IMR-90 (cell line): ENCODE data around the gene CCM2. TPM values are rescaled to one million over a fixed set of nuclear protein-coding genes. Genes with fewer than 3 reads are reported as not detected.

Source experiments
- ATAC-seq: fragments of 200-7000 bp; cut with Tn5 transposase; 2 replicates; pipeline ENCODE4 v1.9.1; 2020; ENCODE audit warnings: low read depth, mild to moderate bottlenecking, moderate library complexity
- BruUV-seq: library from RNA; stranded (reverse); fragments of 400-500 nt; replicated peaks from 2 replicates; lab custom pipeline; 2021; lab: Mats Ljungman, UMichigan
- CTCF ChIA-PET: fragments of 300-600 bp; formaldehyde crosslinking; extraction: SDS; loops from one replicate; lab custom pipeline; 2021; ENCODE audit warnings: antibody characterized with exemption; lab: Yijun Ruan, JAX
- POLR2A ChIA-PET: fragments of 300-600 bp; sonication (Branson Sonifier 250); formaldehyde crosslinking; loops from one replicate; lab custom pipeline; 2022; ENCODE audit warnings: antibody characterized with exemption; ENCODE audit not compliant: unreplicated experiment; lab: Charles Lee
- DNase-seq: peaks from one replicate; pipeline ENCODE4 v3.0.0; 2013
- H2AFZ ChIP-seq: replicated peaks from 2 replicates; pipeline ENCODE3; 2013; ENCODE audit warnings: low read length, mild to moderate bottlenecking; ENCODE audit not compliant: poor library complexity
- H2AK5ac ChIP-seq: 2 replicates; pipeline ENCODE4 v1.6.1; 2013; ENCODE audit warnings: low read depth, low read length, inconsistent platforms
- H2AK9ac ChIP-seq: replicated peaks from 2 replicates; pipeline ENCODE3; 2013; ENCODE audit warnings: mild to moderate bottlenecking, low read depth, low read length, moderate library complexity; ENCODE audit not compliant: poor library complexity
- H2BK120ac ChIP-seq: 2 replicates; pipeline ENCODE4 v1.6.1; 2013; ENCODE audit warnings: low read depth, low read length, inconsistent platforms
- H2BK15ac ChIP-seq: 3 replicates; pipeline ENCODE4 v1.6.1; 2013; ENCODE audit warnings: low read depth, low read length, inconsistent platforms
- H2BK20ac ChIP-seq: 2 replicates; pipeline ENCODE4 v1.6.1; 2013; ENCODE audit warnings: low read depth, mild to moderate bottlenecking, inconsistent platforms, low read length, moderate library complexity
- H2BK5ac ChIP-seq: 2 replicates; pipeline ENCODE4 v1.6.1; 2013; ENCODE audit warnings: mild to moderate bottlenecking, low read depth, low read length, inconsistent platforms; ENCODE audit not compliant: poor library complexity, severe bottlenecking
- H3K14ac ChIP-seq: replicated peaks from 2 replicates; pipeline ENCODE4 v1.6.1; 2013; ENCODE audit warnings: low read depth, low read length, inconsistent platforms
- H3K18ac ChIP-seq: 2 replicates; pipeline ENCODE4 v1.6.1; 2013; ENCODE audit warnings: low read depth, low read length, control low read depth
- H3K23ac ChIP-seq: 2 replicates; pipeline ENCODE4 v1.6.1; 2013; ENCODE audit warnings: low read depth, low read length, inconsistent platforms
- H3K27ac ChIP-seq: 2 replicates; pipeline ENCODE4 v1.5.1; 2013; ENCODE audit warnings: mild to moderate bottlenecking, control low read depth, low read length; ENCODE audit not compliant: insufficient read depth
- H3K27me3 ChIP-seq: 2 replicates; pipeline ENCODE4 v1.6.1; 2013; ENCODE audit warnings: low read length; ENCODE audit not compliant: control insufficient read depth, insufficient read depth
- H3K36me3 ChIP-seq: 2 replicates; pipeline ENCODE4 v1.6.1; 2013; ENCODE audit warnings: low read length, mixed read lengths; ENCODE audit not compliant: control insufficient read depth, insufficient read depth
- H3K4ac ChIP-seq: 2 replicates; pipeline ENCODE4 v1.6.1; 2013; ENCODE audit warnings: low read depth, low read length, inconsistent platforms
- H3K4me1 ChIP-seq: 2 replicates; pipeline ENCODE4 v1.6.1; 2013; ENCODE audit warnings: low read length, mixed read lengths; ENCODE audit not compliant: control insufficient read depth, insufficient read depth
- H3K4me2 ChIP-seq: 2 replicates; pipeline ENCODE4 v1.6.1; 2013; ENCODE audit warnings: low read depth, mild to moderate bottlenecking, control low read depth, low read length, moderate library complexity
- H3K4me3 ChIP-seq: 2 replicates; pipeline ENCODE4 v1.5.1; 2013; ENCODE audit warnings: low read depth, mild to moderate bottlenecking, control low read depth, low read length, moderate library complexity; ENCODE audit not compliant: insufficient read depth
- H3K56ac ChIP-seq: 2 replicates; pipeline ENCODE4 v1.6.1; 2013; ENCODE audit warnings: low read length, inconsistent platforms; ENCODE audit not compliant: insufficient read depth; ENCODE audit errors: extremely low read depth
- H3K79me1 ChIP-seq, 2 experiments: 2 replicates each; pipeline ENCODE4 v1.6.1; 2013; ENCODE audit warnings: low read length in 2 of 2, inconsistent platforms in 1 of 2, low read depth in 1 of 2
- H3K9ac ChIP-seq: 2 replicates; pipeline ENCODE4 v1.6.1; 2013; ENCODE audit warnings: low read depth, low read length, control low read depth
- H3K9me1 ChIP-seq: 2 replicates; pipeline ENCODE4 v1.6.1; 2013; ENCODE audit warnings: low read length, inconsistent platforms; ENCODE audit not compliant: insufficient read depth
- H3K9me3 ChIP-seq: 2 replicates; pipeline ENCODE4 v1.6.1; 2013; ENCODE audit warnings: low read length; ENCODE audit not compliant: control insufficient read depth, insufficient read depth
- H4K20me1 ChIP-seq: 2 replicates; pipeline ENCODE4 v1.6.1; 2013; ENCODE audit warnings: low read length, inconsistent platforms; ENCODE audit not compliant: insufficient read depth
- H4K5ac ChIP-seq: 2 replicates; pipeline ENCODE4 v1.6.1; 2013; ENCODE audit warnings: mild to moderate bottlenecking, low read depth, low read length, control low read depth
- H4K8ac ChIP-seq, 2 experiments: 2 replicates each; pipeline ENCODE4 v1.6.1; 2013; ENCODE audit warnings: low read depth in 2 of 2, low read length in 2 of 2, control low read depth in 1 of 2, inconsistent platforms in 1 of 2
- H4K91ac ChIP-seq: 2 replicates; pipeline ENCODE4 v1.6.1; 2013; ENCODE audit warnings: low read depth, low read length, inconsistent platforms; ENCODE audit not compliant: insufficient read depth
- BHLHE40 ChIP-seq: fragments of 150-350 bp; IDR thresholded peaks from 2 replicates; pipeline ENCODE4 v1.6.1; 2016; ENCODE audit warnings: mild to moderate bottlenecking, low read depth, low read length
- CEBPB ChIP-seq: IDR thresholded peaks from 2 replicates; pipeline ENCODE4 v1.6.1; 2012; ENCODE audit warnings: low read depth, low read length, improper control_type of control experiment
- CHD1 ChIP-seq: IDR thresholded peaks from 2 replicates; pipeline ENCODE4 v1.6.1; 2012; ENCODE audit warnings: low read depth, low read length, improper control_type of control experiment
- MAFK ChIP-seq: IDR thresholded peaks from 2 replicates; pipeline ENCODE4 v1.6.1; 2012; ENCODE audit warnings: low read depth, low read length, improper control_type of control experiment
- NFE2L2 ChIP-seq: fragments of 150-350 bp; IDR thresholded peaks from 2 replicates; pipeline ENCODE4 v1.6.1; 2016; ENCODE audit warnings: low read depth, mild to moderate bottlenecking, low read length
- POLR2A ChIP-seq: IDR thresholded peaks from 2 replicates; pipeline ENCODE4 v1.6.1; 2012; ENCODE audit warnings: mild to moderate bottlenecking, low read depth, low read length
- RAD21 ChIP-seq: IDR thresholded peaks from 2 replicates; pipeline ENCODE4 v1.6.1; 2012; ENCODE audit warnings: low read length, improper control_type of control experiment
- RCOR1 ChIP-seq: IDR thresholded peaks from 2 replicates; pipeline ENCODE4 v1.6.1; 2012; ENCODE audit warnings: mild to moderate bottlenecking, low read length, improper control_type of control experiment; ENCODE audit not compliant: insufficient replicate concordance
- SMC3 ChIP-seq: fragments of 150-350 bp; IDR thresholded peaks from 2 replicates; pipeline ENCODE4 v1.6.1; 2016; ENCODE audit warnings: low read depth, mild to moderate bottlenecking, antibody characterized with exemption, low read length, moderate library complexity
- WGBS, 2 experiments: methylation state at CpG; one replicate each; pipeline versions ENCODE4 v1.1.5 to v1.1.7; 2013; ENCODE audit warnings: missing lambda C conversion rate in 2 of 2; ENCODE audit not compliant: insufficient read length in 1 of 2; ENCODE audit errors: extremely low coverage in 2 of 2; 5-methylcytosine and 5-hydroxymethylcytosine counted together
- dilution Hi-C: fragments of 300-500 bp; cut with HindIII; formaldehyde crosslinking; loops from one replicate; pipeline ENCODE4 v1.14.3; 2018; ENCODE audit warnings: low sequenced_read_pairs; ENCODE audit not compliant: unreplicated experiment
- in situ Hi-C: fragments of 300-500 bp; cut with MboI; formaldehyde crosslinking; loops from 3 replicates; pipeline ENCODE4 v1.14.3; 2019; ENCODE audit warnings: low sequenced_read_pairs, inconsistent platforms, mixed read lengths
- intact Hi-C: fragments of 100-400 bp; cut with micrococcal nuclease; formaldehyde crosslinking; loops from 2 replicates; pipeline ENCODE4 v1.10.0; 2022
- polyA plus RNA-seq, 3 experiments: library from polyadenylated mRNA; depleted of rRNA; stranded (reverse); fragments of >200 nt; gene quantifications; 2 replicates each; pipeline ENCODE4 v1.2.3, GENCODE V29; 2012; ENCODE audit warnings: low replicate concordance in 1 of 3
- total RNA-seq: library from RNA; depleted of rRNA; stranded (reverse); fragments of >200 nt; gene quantifications from 2 replicates; pipeline ENCODE4 v1.2.3, GENCODE V29; 2012
- TF ChIP-seq, protein P1 (sequence below): fragments of 150-350 bp; IDR thresholded peaks from 2 replicates; pipeline ENCODE4 v1.6.1; 2017; ENCODE audit warnings: mild to moderate bottlenecking, antibody characterized with exemption, low read length, low read depth

CCM2 gene
- total and polyA plus RNA-seq, 2 of the 4 experiments (the other 2 are of a cell fraction): 65.2 to 78.5 TPM

DNA sequence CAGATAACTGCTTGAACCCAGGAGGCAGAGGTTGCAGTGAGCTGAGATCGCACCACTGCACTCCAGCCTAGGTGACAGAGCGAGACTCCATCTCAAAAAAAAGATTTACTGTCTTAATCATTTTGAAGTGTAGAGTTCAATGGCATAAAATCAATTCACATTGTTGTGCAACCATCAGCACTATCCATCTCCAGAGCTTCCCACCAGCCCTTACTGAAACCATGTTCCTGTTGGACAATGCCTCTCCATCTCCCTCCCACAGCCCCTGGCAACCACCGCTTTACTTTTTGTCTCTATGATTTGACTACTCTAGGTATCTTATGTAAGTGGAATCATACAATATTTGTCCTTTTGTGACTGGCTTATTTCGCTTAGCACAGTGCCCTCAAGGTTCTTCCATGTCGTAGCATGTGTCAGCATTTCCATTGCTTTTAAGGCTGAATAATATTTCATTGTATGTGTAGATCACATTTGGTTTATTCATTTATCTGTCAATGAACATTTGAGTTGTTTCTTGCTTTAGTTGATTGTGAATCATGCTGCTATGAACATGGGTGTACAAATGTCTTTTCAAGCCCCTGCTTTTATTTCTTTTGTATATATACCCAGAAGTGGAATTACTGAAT is 55.7 kb downstream of the CCM2 start:
- Histone ChIP-seq H2BK120ac (no peak overlapping the region), H3K27me3 (no peaks in the 10 kb centered on the region), H3K36me3 (peaks cover 10% of the 10 kb centered on the region), H3K18ac (no peak overlapping the region), H4K8ac (no peak overlapping the region), H4K20me1 (peaks cover 23% of the 10 kb centered on the region), H2AK5ac (no peak overlapping the region), H3K4me3 (no peak overlapping the region), H2BK5ac (no peak overlapping the region), H3K9ac (no peak overlapping the region), H3K56ac (no peak overlapping the region), H2BK15ac (no peak overlapping the region), H2AFZ (no peak overlapping the region), H3K27ac (no peak overlapping the region), H3K9me3 (no peaks in the 10 kb centered on the region), H3K4ac (no peak overlapping the region), H3K9me1 (peaks cover 13% of the 10 kb centered on the region), H3K79me1 (peaks cover 27 to 74% of the 10 kb centered on the region in 2 experiments), H3K4me2 (no peak overlapping the region), H4K5ac (no peak overlapping the region), H3K4me1 (peaks cover 1% of the 10 kb centered on the region), H4K91ac (no peak overlapping the region), H3K23ac (no peak overlapping the region), H3K14ac (no peak overlapping the region), H2AK9ac (no peak overlapping the region), H2BK20ac (no peak overlapping the region)
- no peak for ATAC-seq
- ChIA-PET CTCF (no interaction called here), POLR2A (no interaction called here)
- no peak for TF ChIP-seq MAFK
- TF ChIP-seq RAD21: no peak
- no peak for TF ChIP-seq BHLHE40
- no peak for TF ChIP-seq SMC3
- no peak for TF ChIP-seq RCOR1
- no peak for TF ChIP-seq CEBPB
- no peak for TF ChIP-seq CHD1
- TF ChIP-seq NFE2L2: no peak
- TF ChIP-seq, protein P1, sequence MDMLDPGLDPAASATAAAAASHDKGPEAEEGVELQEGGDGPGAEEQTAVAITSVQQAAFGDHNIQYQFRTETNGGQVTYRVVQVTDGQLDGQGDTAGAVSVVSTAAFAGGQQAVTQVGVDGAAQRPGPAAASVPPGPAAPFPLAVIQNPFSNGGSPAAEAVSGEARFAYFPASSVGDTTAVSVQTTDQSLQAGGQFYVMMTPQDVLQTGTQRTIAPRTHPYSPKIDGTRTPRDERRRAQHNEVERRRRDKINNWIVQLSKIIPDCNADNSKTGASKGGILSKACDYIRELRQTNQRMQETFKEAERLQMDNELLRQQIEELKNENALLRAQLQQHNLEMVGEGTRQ: no peak
- TF ChIP-seq POLR2A: no peak
- no CpG with 5 or more reads among the region's 5 CpGs for WGBS, 2 experiments
- dilution Hi-C loops: no loop called here
- intact Hi-C loops: no loop called here
- in situ Hi-C loops: no loop called here
- BruUV-seq: no TSS peak
- no peak for DNase-seq
